Cardiac muscle cell (in vitro differentiated cells and primary cell): Measurements from ENCODE around the gene CCDC188. TPM values are rescaled to one million over a fixed set of nuclear protein-coding genes. Genes with fewer than 3 reads are reported as not detected.

Experiments
- DNase-seq, 2 donors: peaks; one replicate each; pipeline versions ENCODE4 v3.0.0 to v3.0.0-alpha.2; 2010 to 2017; ENCODE audit warnings: low read depth in 1 of 2, low spot score in 1 of 2
- H3K27ac ChIP-seq: fragments of 200-600 bp; sonication (generic); 2 replicates; pipeline ENCODE4 v1.5.1; 2016
- H3K27me3 ChIP-seq: fragments of 200-600 bp; sonication (generic); 2 replicates; pipeline ENCODE4 v1.6.0; 2016; ENCODE audit warnings: control low read depth
- H3K36me3 ChIP-seq: fragments of 200-600 bp; sonication (generic); 2 replicates; pipeline ENCODE4 v1.5.1; 2016; ENCODE audit warnings: control low read depth
- H3K4me1 ChIP-seq: fragments of 200-600 bp; sonication (generic); 2 replicates; pipeline ENCODE4 v1.8.1; 2017; ENCODE audit warnings: low read depth, mild to moderate bottlenecking, mixed run types
- H3K4me3 ChIP-seq: fragments of 200-600 bp; sonication (generic); 2 replicates; pipeline ENCODE4 v1.5.1; 2016; ENCODE audit warnings: mild to moderate bottlenecking
- H3K9me3 ChIP-seq: fragments of 200-600 bp; sonication (generic); 2 replicates; pipeline ENCODE4 v1.5.1; 2017; ENCODE audit warnings: low read depth, mild to moderate bottlenecking, control low read depth
- CTCF ChIP-seq: IDR thresholded peaks from 2 replicates; pipeline ENCODE4 v1.5.1; 2012; ENCODE audit warnings: low read depth, mild to moderate bottlenecking, low read length
- polyA plus RNA-seq: library from polyadenylated mRNA; unstranded; fragments of >200 nt; fragmentation: Nextera tagmentation; extraction: Ambion mirVana; gene quantifications from 2 replicates; pipeline ENCODE4 v1.2.1, GENCODE V29; 2016
- total RNA-seq: library from RNA; depleted of rRNA; stranded (reverse); fragments of >200 nt; gene quantifications from 2 replicates; pipeline ENCODE4 v1.2.3, GENCODE V29; 2016

CCDC188 gene
- total and polyA plus RNA-seq, 2 experiments from 2014 or later, result not detected

DNA sequence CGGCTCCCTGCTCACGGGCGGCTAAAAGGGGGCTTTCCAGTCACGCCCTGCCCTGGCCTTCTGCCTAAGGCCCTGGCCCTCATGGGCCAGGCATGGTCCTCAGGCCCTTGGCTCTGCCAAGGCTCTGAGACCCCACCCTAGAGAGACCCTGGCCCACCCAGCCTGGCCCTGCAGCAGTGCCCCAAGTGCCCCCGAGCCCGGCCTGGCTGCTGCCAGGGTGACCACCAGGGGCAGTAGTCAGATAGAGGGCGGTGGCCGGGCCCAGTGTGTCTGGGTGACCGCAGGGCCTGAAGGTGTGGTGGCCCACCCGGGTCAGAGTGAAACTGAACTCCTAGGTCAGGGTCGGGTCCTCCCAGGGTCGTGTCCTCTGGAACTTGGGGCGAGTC is 29.4 kb upstream of the CCDC188 start:
- Histone ChIP-seq H3K27ac (no peak overlapping the region), H3K4me1 (no peaks in the 10 kb centered on the region)
- no peak for DNase-seq

GRCh38 chr22:20179455-20180244 is 28.8 kb upstream of the CCDC188 start:
- no peak overlapping the region for H3K4me3 ChIP-seq
- H3K9me3 ChIP-seq, result no peaks in the 10 kb centered on the region
- no peak for TF ChIP-seq CTCF
- no peaks in the 10 kb centered on the region for H3K27me3 ChIP-seq
- no peak overlapping the region for H3K27ac ChIP-seq
- H3K36me3 ChIP-seq, result no peaks in the 10 kb centered on the region
- DNase-seq, result no peak
- H3K4me1 ChIP-seq, result no peaks in the 10 kb centered on the region

More for the DNA sequence above, 29.4 kb upstream of the CCDC188 start:
- H3K4me3 ChIP-seq, result no peak overlapping the region
- H3K36me3 ChIP-seq, result no peaks in the 10 kb centered on the region
- no peaks in the 10 kb centered on the region for H3K9me3 ChIP-seq
- H3K27me3 ChIP-seq, result no peaks in the 10 kb centered on the region
- peak; percentile 29 for TF ChIP-seq CTCF

DNA sequence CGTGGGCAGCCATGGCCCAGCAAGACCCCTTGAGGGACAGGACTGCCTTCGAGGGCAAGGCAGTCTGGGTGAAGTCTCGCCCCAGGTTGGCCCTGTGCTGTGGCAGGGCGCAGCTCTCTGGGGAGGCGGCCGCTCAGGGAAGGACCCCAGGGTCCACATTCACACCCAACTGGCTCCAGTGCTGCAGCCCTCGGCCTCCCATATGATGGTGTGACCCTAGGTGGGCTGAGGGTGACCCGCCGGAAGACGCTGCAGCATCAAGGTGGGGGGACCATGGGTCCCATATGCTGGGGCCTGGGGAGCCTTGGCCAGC is 28.0 kb upstream of the CCDC188 start:
- no peaks in the 10 kb centered on the region for H3K4me1 ChIP-seq
- no peak overlapping the region for H3K27ac ChIP-seq
- no peaks in the 10 kb centered on the region for H3K36me3 ChIP-seq
- no peak for DNase-seq
- no peaks in the 10 kb centered on the region for H3K9me3 ChIP-seq
- no peak for TF ChIP-seq CTCF
- H3K4me3 ChIP-seq, result no peak overlapping the region
- no peaks in the 10 kb centered on the region for H3K27me3 ChIP-seq

DNA sequence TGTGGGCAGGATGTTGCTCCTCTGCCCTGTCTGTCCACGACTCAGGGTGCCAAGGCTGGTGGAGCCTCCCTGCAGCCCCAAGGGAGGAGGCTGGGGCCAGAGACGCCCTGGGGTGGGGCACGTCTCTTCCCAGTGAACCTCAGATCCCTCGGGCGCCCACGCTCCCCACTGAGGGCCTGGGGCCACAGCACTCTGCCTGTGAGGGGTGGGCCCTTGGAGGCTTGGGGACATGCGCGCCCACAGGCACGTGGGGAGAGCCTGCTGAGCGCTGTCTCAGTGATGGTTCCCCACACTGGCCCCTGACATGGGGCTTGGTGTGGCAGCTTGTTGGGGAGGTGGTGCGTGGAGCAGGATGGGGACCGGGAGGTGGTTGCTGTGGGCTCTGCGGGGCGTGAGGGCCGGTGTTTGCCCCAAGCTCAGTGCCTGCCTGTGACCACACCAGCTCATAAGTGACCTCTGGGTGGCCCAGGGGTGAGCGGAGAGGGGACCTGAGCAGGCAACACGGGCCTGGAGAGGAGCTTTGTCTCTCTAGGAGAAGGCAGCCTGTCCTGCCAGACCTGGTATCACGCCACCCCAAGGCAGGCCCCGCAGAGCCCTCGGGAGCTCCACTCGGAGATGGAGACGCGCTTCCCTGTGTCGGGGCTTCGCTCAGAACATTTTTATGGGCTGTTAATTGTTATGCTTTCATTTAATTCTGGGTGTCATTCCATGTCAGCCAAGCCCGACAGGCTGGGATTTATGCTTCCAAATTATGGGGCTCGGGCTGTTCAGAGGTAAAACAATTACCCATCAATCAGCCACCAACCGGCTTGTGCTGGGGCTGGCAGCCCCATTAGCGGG is 27.4 kb upstream of the CCDC188 start:
- no peaks in the 10 kb centered on the region for H3K4me1 ChIP-seq
- TF ChIP-seq CTCF, result no peak
- no peaks in the 10 kb centered on the region for H3K27me3 ChIP-seq
- H3K9me3 ChIP-seq, result no peaks in the 10 kb centered on the region
- H3K4me3 ChIP-seq, result no peak overlapping the region
- no peaks in the 10 kb centered on the region for H3K36me3 ChIP-seq
- no peak for DNase-seq
- H3K27ac ChIP-seq, result no peak overlapping the region

GRCh38 chr22:20177217-20177911 is 26.5 kb upstream of the CCDC188 start:
- H3K27ac ChIP-seq, result no peak overlapping the region

More at GRCh38 chr22:20177217-20177911, 26.5 kb upstream of the CCDC188 start:
- TF ChIP-seq CTCF, result no peak
- Histone ChIP-seq H3K4me1 (no peaks in the 10 kb centered on the region), H3K4me3 (no peak overlapping the region), H3K27me3 (no peaks in the 10 kb centered on the region), H3K9me3 (no peaks in the 10 kb centered on the region), H3K36me3 (no peaks in the 10 kb centered on the region)
- DNase-seq, result no peak
